Activated CD4-positive, alpha-beta T cell treated with anti-CD3 and anti-CD28 coated beads for 1 hour (primary cell): ENCODE results near the gene MPP4.

Experiments
- DNase-seq: peaks from one replicate; pipeline ENCODE4 v3.0.0-alpha.2; 2020

MPP4 gene

DNA sequence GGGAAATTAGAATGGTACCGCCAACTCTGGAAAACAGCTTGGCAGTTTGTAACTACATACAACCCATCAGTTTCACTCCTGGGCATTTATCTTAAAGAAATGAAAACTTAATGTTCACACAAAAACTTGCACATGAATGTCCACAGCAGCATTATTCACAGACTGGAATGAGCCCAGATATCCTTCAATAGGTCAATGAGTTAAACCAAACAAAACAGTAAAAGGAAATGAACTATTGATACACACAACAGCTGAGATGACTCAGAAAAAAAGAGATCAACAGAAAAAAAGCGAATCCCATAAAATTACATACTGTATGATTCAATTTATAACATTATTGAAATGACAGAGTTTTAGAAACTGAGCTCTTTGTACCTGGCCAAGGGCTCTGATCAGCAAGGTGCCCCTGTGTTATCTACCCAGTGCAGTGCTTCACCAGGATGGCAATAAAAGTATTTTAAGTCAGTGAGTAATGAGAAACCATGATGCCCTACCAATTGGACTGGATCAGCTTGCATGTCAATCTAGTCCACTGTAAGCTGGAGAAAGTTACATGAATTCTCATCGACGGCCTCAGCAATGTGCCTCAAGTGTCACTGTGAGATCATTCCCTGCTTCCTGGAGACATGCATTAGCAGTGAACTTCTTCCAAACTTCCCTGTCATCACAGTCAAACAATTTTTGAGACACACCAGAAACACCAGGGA, 77.0 kb downstream of the MPP4 start:
- DNase-seq, result no peak

DNA sequence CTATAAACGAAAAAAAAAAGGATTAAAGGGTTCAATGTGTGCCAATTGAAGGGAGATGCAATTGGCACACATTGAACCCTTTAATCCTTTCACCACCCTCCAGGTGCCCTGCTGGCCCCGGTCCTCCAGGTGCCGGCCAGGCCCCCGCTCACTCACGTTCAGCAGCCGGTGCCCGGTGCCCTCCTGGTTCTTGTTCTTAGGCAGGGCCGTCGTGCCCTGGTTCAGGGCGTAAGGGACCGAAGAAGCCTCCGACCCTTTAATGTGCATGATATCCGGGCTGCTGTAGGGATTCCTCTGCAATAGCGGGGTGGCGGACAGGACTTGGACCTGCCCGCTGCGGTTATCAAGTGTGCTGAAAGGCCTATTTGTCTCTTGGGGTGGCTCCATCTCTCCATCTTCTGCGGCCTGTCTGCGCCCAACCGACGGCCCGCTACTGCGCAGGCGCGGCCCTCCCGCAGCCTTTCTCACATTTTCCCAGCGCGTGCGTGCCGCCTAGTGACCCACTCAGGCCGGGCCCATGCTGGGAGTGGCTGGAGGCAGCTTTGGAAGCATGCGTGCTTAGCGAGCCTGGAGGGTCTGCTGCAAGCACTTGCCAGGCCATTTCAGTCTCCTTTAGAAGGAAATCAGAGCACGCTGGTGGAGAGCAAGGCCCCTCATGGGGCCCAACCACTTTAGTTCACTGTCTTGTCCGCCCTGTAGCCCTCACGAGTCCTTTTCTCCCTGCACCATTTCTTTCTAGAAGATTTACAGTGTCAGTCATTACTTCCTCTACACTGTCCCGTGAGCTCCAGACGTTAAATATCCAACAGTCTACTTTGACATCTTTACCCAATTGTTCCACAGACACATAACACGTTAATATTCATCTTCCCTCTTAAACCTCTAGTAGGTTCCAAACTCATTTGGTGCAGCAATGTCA, 79.4 kb downstream of the MPP4 start:
- DNase-seq, result no peak

DNA sequence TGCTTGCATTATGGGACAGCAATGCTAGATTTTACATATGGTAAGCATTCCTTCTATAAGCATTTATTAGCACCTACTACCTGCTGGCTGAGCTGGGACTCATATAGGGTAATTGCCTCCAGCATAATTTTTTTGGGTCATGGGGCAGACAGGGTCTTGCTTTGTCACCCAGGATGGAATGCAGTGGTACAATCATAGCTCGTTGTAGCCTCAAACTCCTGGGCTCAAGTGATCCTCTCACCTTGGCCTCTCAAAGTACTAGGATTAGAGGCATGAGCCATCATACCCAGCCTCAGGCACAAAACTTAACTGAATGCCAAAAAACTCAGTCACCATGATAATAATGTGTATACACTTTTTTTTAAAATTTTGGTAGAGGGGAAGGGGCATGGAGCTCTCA, 90.4 kb downstream of the MPP4 start:
- no peak for DNase-seq

DNA sequence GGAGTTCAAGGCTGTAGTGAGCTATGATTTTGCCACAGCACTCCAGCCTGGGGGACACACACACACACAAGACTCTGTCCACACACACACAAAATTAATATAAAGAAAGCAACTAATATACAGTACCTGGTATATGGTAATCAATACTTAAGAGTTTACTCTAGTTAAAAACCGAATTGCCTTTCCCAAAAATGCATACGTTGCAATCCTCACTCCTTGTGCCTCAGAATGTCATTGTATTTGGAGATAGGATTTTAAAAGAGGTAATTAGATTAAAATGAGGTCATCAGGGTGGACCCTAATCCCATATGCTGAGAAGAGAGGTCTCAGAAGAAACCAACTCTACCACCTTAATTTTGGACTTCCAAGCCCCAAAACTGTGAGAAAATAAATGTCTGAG, 90.9 kb downstream of the MPP4 start:
- no peak for DNase-seq

DNA sequence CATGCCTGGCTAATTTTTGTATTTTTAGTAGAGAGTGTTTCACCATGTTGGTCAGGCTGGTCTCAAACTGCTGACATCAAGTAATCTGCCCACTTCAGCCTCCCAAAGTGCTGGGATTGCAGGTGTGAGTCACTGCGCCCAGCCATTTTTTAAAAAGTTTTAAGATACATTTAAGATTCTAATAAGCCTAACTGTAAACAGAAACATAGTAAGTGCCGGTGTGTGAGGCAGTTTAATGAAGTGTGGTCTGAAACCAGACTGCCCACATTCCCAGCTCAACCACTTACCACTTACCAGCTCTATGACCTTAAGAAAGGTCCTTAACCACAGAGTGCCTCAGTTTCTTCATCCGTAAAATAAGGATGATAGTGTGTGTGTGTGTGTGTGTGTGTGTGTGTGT, 97.5 kb downstream of the MPP4 start:
- DNase-seq, result no peak

DNA sequence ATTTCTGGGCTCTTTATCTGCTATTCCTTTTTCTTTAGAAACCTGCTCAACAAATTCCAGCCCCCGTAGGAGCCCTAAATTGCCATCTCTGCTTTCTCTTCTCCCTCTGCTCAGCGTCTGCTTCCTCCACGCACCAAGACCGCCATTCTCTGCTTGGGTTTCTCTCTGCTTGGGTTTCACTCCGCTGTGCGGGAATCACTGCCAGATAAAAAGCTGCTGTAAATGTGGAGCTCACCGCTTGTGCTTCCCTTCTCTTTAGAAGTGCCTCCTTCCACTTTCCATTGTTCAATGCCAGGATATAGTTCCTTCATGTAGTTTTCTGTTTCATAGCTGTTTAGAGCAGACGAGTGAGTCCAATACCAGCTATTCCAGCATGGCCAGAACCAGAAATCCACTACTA, 101.0 kb downstream of the MPP4 start:
- no peak for DNase-seq
